GM19351 (cell line): ENCODE results near the gene HSPA12B.

Source experiments
- ATAC-seq: cut with Tn5 transposase; IDR thresholded peaks from one replicate; pipeline ENCODE4 v1.9.1; 2021; ENCODE audit warnings: mild to moderate bottlenecking, moderate library complexity; ENCODE audit not compliant: unreplicated experiment

The HSPA12B gene

DNA sequence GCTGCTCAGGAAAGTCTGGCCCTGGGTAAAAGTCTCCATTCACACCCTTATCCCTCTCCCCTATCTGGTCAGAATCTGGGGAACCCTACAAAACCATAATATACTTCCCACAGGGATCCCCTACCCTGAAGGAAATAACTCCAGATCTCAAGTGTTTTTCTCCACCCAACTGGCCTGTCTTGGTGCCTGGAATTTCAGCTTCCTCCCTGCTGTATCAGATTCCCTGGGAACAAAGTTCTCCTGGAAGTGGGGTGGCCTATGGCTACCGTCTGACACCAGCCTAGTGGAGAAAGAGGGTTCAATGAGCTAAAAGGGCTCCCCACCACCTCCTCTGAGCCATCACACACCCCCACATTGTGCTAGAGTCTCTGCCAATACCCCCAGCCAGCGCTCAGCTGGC lies 15.0 kb downstream of the HSPA12B start:
- ATAC-seq = no peak

DNA sequence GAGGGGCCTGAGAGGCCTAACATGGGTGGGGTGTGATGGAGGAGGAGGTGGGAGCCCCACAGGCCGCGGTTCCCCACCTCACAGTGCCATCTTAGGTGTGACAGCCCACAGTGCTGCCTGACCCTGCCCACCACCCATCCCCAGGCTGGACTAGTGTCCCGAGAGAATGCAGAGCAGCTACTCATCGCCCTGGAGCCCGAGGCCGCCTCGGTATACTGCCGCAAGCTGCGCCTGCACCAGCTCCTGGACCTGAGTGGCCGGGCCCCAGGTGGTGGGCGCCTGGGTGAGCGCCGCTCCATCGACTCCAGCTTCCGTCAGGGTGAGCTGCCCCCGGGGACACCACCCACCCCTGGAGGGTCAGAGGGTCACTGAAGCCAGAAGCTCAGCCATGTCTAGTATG lies 15.6 kb downstream of the HSPA12B start:
- ATAC-seq = no peak

DNA sequence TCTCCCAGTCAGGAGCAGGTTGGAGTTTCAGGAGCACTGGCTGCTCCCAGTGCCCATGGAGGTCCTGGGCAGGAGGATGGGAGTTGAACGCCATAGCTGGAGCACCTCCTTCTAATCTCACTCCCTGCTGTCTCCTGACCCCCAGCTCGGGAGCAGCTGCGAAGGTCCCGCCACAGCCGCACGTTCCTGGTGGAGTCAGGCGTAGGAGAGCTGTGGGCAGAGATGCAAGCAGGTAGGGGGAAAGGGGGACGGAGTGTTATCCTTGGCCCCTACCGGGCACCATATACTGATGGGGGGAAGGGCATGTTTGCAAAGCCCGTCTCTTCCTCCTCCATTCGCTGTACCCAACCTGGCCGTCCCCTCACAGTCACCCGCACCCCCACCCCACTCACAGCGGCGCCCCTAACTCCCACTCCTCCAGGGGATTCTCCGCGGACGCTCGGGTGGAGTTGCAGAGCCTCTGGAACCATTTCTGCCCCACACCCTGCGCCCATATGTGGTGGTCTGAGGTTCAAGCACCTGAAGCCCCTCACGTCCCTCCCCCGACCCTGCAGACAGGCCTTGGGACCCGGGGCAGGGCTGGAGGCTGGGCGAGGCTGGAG lies 16.7 kb downstream of the HSPA12B start:
- ATAC-seq = no peak

DNA sequence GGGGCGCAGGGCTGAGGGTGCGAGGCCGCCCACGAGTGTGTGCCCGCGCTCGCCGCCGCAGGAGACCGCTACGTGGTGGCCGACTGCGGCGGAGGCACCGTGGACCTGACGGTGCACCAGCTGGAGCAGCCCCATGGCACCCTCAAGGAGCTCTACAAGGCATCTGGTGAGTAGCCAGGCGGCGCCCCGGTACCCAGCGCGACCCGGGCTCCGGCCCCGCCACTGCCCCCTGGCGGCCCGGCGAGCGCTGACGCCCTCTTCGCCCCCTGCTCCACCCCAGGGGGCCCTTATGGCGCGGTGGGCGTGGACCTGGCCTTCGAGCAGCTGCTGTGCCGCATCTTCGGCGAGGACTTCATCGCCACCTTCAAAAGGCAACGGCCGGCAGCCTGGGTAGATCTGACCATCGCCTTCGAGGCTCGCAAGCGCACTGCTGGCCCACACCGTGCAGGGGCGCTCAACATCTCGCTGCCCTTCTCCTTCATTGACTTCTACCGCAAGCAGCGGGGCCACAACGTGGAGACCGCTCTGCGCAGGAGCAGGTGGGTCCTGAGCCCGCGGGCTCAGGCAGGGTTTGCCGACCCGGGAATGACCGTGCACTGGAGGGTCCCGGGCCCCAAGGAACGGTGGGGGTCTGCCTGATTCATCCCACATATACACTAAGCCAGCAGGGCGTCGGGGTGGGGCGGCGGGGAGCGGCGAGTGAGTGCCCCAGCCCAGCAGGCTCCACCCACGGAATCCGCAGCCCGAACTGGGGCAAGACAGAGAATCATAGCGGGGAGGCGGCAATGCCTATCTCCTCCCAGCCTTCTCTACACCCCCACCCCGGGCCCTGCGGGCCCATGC lies 17.4 kb downstream of the HSPA12B start:
- no peak for ATAC-seq

DNA sequence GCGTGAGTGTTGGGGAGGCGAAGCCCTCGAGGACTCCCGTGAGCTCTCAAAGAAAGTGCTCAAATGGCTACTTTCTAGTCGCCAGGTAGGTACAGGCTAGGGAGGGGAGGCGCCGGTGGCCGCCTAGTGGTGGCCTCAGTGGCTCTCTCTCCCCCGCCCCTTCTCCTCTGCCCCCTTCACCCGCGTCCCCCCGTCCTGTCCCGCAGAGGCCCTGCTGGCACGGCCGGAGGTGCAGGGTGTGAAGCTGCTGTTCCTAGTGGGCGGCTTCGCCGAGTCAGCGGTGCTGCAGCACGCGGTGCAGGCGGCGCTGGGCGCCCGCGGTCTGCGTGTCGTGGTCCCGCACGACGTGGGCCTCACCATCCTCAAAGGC lies 18.8 kb downstream of the HSPA12B start:
- no peak for ATAC-seq

DNA sequence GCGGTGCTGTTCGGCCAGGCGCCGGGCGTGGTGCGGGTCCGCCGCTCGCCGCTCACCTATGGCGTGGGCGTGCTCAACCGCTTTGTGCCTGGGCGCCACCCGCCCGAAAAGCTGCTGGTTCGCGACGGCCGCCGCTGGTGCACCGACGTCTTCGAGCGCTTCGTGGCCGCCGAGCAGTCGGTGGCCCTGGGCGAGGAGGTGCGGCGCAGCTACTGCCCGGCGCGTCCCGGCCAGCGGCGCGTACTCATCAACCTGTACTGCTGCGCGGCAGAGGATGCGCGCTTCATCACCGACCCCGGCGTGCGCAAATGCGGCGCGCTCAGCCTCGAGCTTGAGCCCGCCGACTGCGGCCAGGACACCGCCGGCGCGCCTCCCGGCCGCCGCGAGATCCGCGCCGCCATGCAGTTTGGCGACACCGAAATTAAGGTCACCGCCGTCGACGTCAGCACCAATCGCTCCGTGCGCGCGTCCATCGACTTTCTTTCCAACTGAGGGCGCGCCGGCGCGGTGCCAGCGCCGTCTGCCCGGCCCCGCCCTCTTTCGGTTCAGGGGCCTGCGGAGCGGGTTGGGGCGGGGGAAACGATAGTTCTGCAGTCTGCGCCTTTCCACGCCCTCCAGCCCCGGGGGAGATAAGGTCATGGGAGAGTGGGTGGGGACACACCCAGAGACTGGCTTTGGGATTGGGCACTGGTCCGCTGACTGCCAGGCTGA lies 19.3 kb downstream of the HSPA12B start:
- no peak for ATAC-seq

DNA sequence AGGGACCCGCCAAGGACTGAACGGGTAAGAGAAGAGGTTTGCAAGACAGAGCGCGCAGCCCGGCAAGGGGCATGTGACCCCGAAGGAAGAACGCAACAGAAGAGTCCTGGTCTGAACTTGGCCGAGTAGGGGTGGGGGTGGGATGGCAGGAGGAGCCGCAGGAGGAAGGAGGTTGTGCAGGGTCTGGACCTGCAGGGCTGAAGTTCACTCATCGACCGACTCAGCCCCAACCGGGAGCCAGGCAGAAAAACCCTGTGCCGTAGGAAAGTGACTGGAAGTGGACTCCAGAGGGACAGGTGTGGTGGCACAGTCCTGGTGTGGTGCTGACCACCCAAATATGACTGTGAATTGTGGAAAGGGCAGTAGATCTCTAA lies 19.9 kb downstream of the HSPA12B start:
- ATAC-seq = no peak

DNA sequence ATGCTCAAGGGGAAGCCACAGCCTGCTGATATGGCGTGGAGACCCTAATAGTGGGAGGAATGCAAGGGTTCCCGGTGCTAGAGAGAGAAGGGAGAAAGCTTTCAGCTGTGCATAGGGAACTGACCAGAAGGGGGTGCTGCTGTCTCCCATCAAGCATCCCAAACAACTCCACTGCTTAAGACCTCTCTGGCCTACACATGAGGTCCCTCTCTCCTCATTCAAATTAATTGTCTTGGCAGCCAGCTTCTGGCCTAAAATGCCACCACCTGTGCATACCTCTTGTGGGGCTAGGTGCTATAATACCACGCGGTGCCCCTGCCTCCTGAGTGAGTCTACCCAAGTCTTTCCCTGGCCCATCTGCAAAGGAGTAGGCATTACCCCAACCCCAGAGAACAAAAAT lies 20.6 kb downstream of the HSPA12B start:
- peak; percentile 58 for ATAC-seq

DNA sequence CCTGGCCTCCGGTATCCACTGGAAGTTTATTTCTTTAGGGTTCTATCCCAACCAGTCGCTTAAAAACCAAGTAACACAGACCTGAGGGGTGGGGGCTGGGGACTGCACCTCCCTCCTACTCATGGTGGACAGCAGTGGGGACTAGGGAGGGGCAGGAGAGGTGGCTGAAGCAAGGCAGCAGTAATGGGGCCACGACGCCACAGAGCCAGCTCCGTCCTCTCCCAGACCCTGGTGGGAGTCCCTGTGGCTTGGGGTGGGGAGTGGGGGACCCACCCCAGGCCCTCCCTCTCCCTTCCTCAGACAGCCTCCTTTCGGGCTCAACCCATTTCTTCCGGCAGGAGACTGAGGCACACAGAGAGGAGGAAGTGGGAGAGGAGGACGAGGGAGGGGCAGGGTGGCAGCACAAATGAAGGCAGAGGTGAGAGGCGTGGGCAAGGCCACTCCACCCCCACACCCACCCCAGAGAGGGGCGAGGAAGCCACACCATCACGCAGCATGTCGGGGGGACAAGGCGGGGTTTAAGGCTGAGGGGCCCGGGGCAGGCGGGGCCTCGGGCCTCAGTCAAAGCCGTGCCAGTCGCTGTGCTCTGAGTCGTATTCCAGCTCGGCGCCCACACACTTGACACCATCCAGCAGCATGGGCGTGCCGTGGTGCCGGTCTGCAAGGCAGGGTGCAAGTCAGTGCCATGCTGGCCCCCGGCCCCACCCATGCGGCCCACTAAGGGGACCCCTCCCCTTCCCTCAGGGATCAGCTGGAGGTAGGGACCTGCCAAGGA lies 21.2 kb downstream of the HSPA12B start:
- no peak for ATAC-seq

DNA sequence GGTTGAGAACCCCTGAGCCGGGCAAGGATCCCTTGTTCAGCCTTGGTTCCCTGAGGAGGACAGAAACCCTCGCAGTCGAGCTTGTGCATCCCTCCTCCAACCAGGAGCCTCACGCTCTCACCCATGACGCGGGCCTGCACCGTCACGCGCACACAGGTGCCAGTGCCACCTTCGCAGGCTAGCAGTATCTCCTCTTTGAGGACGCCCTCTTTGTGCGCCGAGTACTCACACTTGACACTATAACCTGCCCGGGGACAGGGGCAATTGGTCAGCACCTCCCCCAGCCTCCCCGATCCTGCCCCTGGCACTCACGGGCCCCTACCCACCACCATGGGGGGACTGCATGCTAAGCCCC lies 21.8 kb downstream of the HSPA12B start:
- no peak for ATAC-seq

DNA sequence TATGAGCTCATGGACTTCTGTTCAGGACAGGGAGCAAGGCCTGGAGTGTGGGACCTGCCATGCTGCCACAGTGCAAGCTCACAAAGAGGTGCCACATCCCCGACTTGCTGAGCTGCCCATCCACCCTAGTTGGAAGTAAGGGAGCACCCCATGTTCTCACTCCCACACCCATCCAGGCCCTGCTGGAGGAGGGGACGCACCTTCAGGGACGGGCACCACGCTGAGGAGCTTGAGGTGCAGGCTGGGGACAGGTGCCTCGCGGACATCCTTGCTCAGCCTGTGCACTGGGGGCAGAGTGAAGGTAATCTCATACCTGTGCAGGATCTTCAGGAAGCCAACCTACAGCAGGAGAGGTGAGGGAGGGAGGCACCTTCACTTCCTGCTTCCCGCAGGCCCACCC lies 22.8 kb downstream of the HSPA12B start:
- ATAC-seq = no peak

DNA sequence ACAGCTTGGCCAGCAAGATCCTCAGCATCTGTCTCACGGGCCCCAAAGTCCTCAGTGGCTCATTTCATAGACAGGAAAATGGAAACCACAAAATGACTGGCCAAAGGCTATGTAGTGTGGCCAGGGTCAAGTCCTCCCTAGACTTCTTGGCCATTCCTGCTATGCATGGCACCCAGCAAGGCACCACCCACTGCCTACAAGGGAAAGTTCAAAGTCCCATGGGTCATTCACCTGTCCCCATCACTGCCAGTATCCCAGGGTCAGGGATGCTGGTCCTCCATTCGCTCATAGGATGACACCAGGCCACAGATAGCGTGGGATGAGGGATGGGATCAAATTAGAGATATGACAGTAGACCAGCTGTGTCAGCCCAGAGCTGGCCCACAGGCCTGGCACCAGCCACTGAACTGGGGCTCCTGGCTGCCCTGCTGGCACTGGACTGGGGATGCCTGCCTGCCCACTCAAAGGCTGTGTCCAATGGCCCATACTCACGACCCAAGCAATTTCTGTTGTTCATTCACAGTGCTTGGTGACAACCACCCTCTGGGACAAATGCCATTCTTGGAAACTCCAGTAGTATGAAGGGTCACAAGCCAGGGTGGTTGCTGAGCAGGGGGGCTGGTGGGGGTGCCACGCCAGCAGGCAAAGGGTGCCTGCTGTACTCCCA lies 23.5 kb downstream of the HSPA12B start:
- no peak for ATAC-seq

DNA sequence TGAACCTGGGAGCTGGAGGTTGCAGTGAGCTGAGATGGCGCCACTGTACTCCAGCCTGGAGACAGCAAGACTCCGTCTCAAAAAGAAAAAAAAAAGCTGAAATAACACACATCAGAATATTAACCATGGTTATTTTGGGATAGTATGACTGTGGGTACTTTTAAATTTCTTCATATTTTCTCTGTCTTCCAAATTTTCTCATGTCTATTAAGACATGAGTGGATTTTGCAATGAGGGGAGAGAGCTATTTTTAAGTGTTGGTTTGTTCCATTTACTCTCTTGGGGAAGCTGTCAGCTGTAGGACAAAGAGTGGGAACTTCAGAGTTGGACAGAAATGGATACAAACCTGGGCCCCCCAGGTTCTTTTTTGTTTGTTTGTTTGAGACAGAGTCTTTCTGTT lies 24.8 kb downstream of the HSPA12B start:
- no peak for ATAC-seq

DNA sequence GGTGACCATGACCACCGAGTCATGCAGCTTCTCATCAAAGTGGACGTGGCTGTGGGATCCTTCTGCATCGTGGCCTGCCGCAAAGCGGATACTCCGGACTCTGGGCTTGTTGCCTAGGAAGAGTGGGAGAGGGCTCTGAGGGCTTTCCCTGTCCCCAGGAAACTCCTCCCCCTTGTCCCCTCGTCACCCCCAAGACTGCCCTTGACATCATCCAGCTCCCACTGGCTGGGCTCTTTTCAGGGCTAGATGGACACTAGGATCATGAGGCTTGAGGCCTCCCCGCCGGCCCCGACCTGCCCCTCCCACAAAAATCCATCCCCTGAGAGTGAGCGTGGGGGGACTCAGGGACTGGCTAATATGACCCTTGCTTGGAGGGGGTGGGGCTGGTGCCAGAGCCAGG lies 26.1 kb downstream of the HSPA12B start:
- ATAC-seq = no peak

DNA sequence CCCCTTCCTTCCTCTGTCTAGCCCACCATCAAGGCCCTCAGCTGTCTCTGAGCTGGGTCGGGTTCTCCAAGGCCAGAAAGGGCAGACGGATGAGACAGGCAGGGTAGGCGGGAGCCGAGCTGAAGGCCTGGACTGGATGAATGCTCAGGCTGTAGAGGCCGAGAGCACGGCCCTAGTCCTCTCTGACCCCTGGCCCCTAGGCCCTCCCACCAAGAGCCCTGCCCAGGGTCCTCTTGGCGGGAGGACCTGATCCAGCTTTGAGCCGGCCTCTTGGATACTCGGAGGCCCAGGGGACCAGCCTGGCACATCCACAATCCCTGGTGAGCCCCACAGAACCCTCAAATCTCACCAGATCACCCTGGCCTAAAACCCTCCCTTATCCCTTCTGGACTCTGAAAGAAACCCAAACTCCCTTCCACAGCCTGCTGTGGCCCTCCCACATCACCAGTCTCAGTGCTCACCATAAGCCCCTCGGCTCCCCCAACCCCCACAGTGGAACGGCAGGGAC lies 26.9 kb downstream of the HSPA12B start:
- ATAC-seq = no peak

DNA sequence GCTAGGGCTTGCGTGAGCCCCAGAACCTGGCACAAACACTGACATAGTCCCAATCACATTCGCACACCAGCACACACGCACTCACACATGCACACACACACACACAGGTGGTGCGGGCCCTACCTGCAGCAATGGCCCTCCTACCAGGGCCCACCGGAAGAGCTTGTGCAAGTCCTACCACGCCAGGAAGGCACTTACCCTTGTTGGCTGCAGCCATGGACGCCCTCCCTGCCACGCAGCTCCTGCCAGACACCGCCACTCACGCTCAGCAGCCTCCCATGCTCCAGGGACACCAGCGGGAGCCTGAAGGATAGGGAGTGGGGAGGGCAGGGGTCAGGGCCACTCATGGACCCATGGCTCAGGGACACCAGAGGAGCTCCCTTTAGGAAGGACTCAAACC lies 27.4 kb downstream of the HSPA12B start:
- ATAC-seq = no peak

DNA sequence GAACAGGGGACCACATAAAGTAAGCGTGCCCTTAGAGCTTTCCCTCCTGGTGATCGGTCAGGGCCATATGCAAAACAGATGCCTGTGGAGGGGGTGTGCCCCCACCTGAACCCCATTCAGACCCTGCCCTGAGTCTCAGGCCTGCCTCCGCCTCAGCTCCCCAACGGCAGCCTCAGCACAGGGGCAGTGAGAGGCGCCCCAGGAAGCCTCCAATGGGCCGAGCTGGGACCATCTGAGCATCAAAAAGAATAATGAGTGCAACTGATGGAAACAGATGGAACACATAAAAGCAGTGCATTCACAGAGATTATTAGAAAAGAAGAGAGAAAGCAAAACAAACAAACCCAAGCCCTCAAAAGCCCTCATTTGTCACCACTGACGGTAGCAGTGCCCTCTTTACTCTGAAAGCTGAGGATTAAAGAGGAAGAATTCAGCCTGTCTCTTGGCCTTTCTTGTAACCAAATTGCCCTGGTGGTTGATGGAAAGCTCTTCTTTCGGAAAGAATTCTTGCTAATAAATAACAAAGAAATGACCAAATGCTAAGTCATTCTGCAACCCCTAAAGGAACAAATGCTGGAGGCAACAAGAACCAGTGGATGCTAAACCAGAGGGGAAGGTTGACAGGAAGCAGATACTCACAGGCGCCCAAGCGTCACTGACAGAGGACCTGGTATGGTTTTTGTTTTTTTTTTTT lies 28.3 kb downstream of the HSPA12B start:
- no peak for ATAC-seq

DNA sequence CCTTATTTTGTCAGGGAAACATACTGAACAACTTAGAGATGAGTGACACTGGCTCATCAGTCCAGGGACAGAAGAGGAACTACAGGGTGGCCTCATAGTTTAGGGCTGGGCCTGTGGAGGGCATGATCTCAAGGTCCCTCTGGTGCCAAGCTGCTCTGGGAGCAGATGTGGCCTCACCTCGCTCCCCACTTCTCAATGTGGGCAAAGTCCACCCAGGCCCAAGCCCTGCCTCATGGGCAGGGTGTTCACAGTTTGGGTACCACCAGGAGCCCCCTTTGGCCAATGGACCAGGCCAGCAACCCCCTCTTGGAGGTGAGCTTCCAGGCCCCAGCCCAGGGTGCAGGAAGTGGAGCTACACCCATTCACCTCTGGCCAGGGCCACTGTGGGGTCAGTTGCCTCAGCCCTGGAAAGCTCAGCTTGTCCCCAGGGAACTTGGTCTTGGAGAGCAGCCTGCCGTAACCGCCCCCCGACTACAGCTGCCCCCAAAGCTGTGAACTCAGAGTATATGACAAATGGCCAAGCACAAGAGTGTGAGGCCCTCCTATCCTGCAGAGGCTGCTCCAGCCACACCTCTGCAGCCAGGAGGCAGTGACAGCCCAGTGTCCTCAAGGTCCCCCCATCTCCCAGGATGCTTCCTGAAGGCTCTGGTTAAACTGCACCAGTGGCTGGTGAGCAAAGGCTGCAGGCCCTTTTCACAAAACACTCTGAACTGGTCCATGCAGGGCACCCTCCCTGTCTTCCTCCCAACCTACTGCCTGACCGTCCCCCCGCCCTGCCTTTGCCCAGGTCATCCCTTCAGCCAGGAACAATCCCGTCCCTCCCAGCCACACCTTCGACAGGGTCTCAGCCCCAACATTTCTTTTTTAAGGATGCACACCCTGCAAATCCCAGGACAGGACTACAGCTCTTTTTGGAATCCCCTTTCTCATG lies 31.5 kb downstream of the HSPA12B start:
- ATAC-seq = no peak

DNA sequence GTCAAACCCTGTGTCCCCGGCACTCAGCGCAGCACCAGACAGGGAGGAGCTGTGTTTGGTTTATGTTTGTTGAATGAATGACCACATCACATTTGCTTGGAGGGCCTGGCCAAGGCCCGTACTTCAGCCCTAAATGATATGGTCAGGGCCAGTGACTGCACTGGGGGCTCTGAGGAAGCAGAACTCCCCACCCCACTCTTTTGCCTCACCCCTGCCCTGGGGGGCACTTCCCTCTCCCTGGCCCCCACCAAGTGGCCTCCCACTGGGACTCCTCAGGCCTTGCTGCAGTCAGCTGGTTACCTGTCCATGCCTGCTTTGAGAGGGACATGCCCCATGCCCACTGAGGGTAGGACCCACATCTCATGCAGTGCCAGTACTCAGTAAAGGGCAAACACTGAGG lies 32.2 kb downstream of the HSPA12B start:
- no peak for ATAC-seq
